Aortic smooth muscle cell (primary cell): ENCODE results near the gene ANP32A. TPM values are rescaled to one million over a fixed set of nuclear protein-coding genes. Genes with fewer than 3 reads are reported as not detected.

ENCODE experiments used
- total RNA-seq: library from RNA; depleted of rRNA; stranded (reverse); fragments of >200 nt; gene quantifications from 2 replicates; pipeline ENCODE4 v1.2.3, GENCODE V29; 2014

The ANP32A gene
- total RNA-seq: 50.4 and 54.3 TPM in 2 replicates

DNA sequence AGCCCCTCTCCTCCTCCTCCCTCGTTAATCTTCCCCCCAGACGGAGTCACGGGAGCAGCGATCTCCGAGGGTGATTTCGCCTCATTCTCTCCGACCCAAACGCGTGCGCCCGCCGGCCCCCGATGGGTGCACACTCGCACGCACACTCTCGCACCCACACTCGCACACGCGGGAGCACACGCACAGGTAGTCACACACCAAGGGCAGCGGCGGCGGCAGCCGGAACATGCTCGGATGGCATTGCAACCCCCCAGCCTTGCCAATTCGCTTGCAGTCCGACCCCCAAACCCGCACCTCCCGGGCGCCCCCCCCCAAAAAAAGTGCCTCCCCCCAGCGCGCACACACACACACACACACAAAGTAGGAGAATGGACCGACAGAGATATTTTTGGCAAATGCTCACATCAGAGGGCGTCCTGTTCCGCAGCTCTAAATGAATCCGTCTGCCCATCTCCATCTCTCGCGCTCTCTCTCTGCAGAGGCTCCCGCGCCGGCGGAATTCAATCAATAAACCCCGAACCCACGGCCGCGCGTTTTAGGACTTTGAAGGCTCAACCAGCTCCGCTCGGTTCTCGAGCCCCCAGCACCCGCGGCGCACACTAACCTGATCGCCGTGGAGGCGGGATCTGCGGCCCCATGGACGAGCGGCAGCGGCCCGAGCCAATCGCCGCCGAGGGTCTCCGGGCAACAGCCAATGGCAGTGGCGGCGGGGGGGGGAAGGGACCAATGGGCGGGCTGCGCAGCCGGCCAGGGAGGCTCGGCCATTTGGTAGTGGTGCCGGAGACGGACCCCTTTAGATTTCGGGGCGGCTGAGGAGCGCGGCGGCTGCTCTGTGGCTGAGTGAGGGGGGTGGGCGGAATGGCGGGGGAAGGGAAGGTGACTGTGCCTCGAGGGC lies at the start of gene ANP32A:
ANP32A (minus strand) TSS at position 601 of the 895 bp plus-strand sequence; CDS start at position 457, 144 bp downstream.

Other genes with a start within 250 kb of the ANP32A start
- 4.8 and 5.5 TPM in 2 replicates for gene CORO2B, start 241.9 kb downstream of the ANP32A start, total RNA-seq
- gene SPESP1, start 109.6 kb upstream of the ANP32A start, total RNA-seq: 2.4 and 4.7 TPM in 2 replicates
- gene NOX5, start 193.8 kb upstream of the ANP32A start, total RNA-seq: 0.13 and 0.19 TPM in 2 replicates